HEK293 (cell line): ENCODE data around the gene TMEM158.

Source experiments
- CTCF ChIA-PET: fragments of 350-600 bp; formaldehyde crosslinking; extraction: SDS; loops from one replicate; lab custom pipeline; 2021; ENCODE audit warnings: antibody characterized with exemption; lab: Yijun Ruan, JAX
- POLR2A ChIA-PET: fragments of 300-600 bp; formaldehyde crosslinking; extraction: SDS; loops from one replicate; lab custom pipeline; 2020; ENCODE audit warnings: antibody characterized with exemption, inconsistent platforms; lab: Yijun Ruan, JAX
- H3K27ac ChIP-seq: fragments of 200-500 bp; sonication (Bioruptor generic); 2 replicates; pipeline ENCODE4 v1.5.1; 2014; ENCODE audit warnings: low read depth, low read length, control low read depth, inconsistent platforms; ENCODE audit errors: extremely low read depth
- H3K36me3 ChIP-seq, 2 experiments: fragments of 200-500 bp in 1 of 2; sonication (Bioruptor generic) in 1 of 2; 1 replicate in 1 of 2; 2 replicates in 1 of 2; pipeline ENCODE4 v1.5.1; 2014 to 2017; ENCODE audit warnings: inconsistent platforms in 2 of 2, low read length in 2 of 2; ENCODE audit not compliant: control insufficient read depth in 2 of 2, insufficient read depth in 1 of 2
- H3K4me1 ChIP-seq: fragments of 200-500 bp; sonication (Bioruptor generic); 2 replicates; pipeline ENCODE4 v1.5.1; 2014; ENCODE audit warnings: mild to moderate bottlenecking, low read length, inconsistent platforms; ENCODE audit not compliant: control insufficient read depth, insufficient read depth
- H3K4me3 ChIP-seq: 2 replicates; pipeline ENCODE4 v1.5.1; 2011; ENCODE audit warnings: low read depth, mild to moderate bottlenecking, control low read depth, low read length, moderate library complexity
- H3K9me3 ChIP-seq: fragments of 200-500 bp; sonication (Bioruptor generic); 2 replicates; pipeline ENCODE4 v1.5.1; 2014; ENCODE audit warnings: low read depth, low read length, inconsistent platforms; ENCODE audit not compliant: control insufficient read depth, insufficient read depth
- MYNN ChIP-seq: fragments of 450-650 bp; formaldehyde crosslinking; IDR thresholded peaks from 2 replicates; pipeline ENCODE4 v1.5.1; 2016; ENCODE audit warnings: missing biosample characterization, missing genetic modification characterization, borderline replicate concordance
- SETDB1 ChIP-seq: IDR thresholded peaks from one replicate; pipeline ENCODE4 v1.6.1; 2017; ENCODE audit warnings: mild to moderate bottlenecking, low read length, moderate library complexity, mixed read lengths; ENCODE audit not compliant: insufficient read length
- ZBTB1 ChIP-seq: fragments of 450-650 bp; formaldehyde crosslinking; IDR thresholded peaks from 2 replicates; pipeline ENCODE4 v1.5.1; 2016; ENCODE audit warnings: missing biosample characterization, missing genetic modification characterization
- ZBTB44 ChIP-seq: fragments of 450-650 bp; IDR thresholded peaks from 2 replicates; pipeline ENCODE4 v1.5.1; 2018; ENCODE audit warnings: missing biosample characterization, mild to moderate bottlenecking, missing genetic modification characterization
- ZNF121 ChIP-seq: fragments of 450-650 bp; formaldehyde crosslinking; IDR thresholded peaks from 2 replicates; pipeline ENCODE4 v1.5.1; 2016; ENCODE audit warnings: missing biosample characterization, missing genetic modification characterization
- ZNF148 ChIP-seq: fragments of 450-650 bp; formaldehyde crosslinking; IDR thresholded peaks from 2 replicates; pipeline ENCODE4 v1.5.0; 2017; ENCODE audit warnings: missing biosample characterization, missing genetic modification characterization, borderline replicate concordance
- ZNF202 ChIP-seq: fragments of 450-650 bp; formaldehyde crosslinking; IDR thresholded peaks from 2 replicates; pipeline ENCODE4 v1.5.1; 2016; ENCODE audit warnings: missing biosample characterization, missing genetic modification characterization, borderline replicate concordance
- ZNF248 ChIP-seq: fragments of 450-650 bp; formaldehyde crosslinking; IDR thresholded peaks from 2 replicates; pipeline ENCODE4 v1.5.1; 2017; ENCODE audit warnings: missing biosample characterization, missing genetic modification characterization
- ZNF311 ChIP-seq: fragments of 450-650 bp; formaldehyde crosslinking; IDR thresholded peaks from 2 replicates; pipeline ENCODE4 v1.5.1; 2017; ENCODE audit warnings: missing biosample characterization, missing genetic modification characterization, borderline replicate concordance
- ZNF580 ChIP-seq: fragments of 450-650 bp; formaldehyde crosslinking; IDR thresholded peaks from 2 replicates; pipeline ENCODE4 v1.5.1; 2016; ENCODE audit warnings: missing biosample characterization, missing genetic modification characterization
- ZNF645 ChIP-seq: fragments of 450-650 bp; formaldehyde crosslinking; IDR thresholded peaks from 2 replicates; pipeline ENCODE4; 2016; ENCODE audit warnings: missing biosample characterization, missing genetic modification characterization
- ZNF658 ChIP-seq: fragments of 450-650 bp; formaldehyde crosslinking; IDR thresholded peaks from 2 replicates; pipeline ENCODE4; 2016; ENCODE audit warnings: missing biosample characterization, missing genetic modification characterization
- ZSCAN16 ChIP-seq: fragments of 450-650 bp; formaldehyde crosslinking; IDR thresholded peaks from 2 replicates; pipeline ENCODE4 v1.5.1; 2016; ENCODE audit warnings: missing biosample characterization, missing genetic modification characterization
- ZXDB ChIP-seq: fragments of 450-650 bp; formaldehyde crosslinking; IDR thresholded peaks from 2 replicates; pipeline ENCODE4 v1.5.1; 2016; ENCODE audit warnings: missing biosample characterization, missing genetic modification characterization

The TMEM158 gene

GRCh38 chr3:45208586-45208985 is 17.5 kb downstream of the TMEM158 start:
- Histone ChIP-seq H3K27ac (no peak overlapping the region), H3K36me3 (no peaks in the 10 kb centered on the region), H3K4me3 (no peak overlapping the region), H3K4me1 (no peaks in the 10 kb centered on the region), H3K9me3 (no peaks in the 10 kb centered on the region)
- CTCF ChIA-PET, result interaction anchor here (5.9 kb wide), 1 partner anchor 169 kb away, joined by 128 read pairs; no protein-coding TSS in a partner anchor
- POLR2A ChIA-PET, result no interaction called here
- no peak for TF ChIP-seq ZNF645 (tag by site-specific recombination)
- no peak for TF ChIP-seq ZXDB (tag by site-specific recombination)
- no peak for TF ChIP-seq ZNF311 (tag by site-specific recombination)
- no peak for TF ChIP-seq ZNF148 (tag by site-specific recombination)
- no peak for TF ChIP-seq ZNF121
- TF ChIP-seq MYNN (tag by site-specific recombination), result no peak

- CTCF ChIA-PET, result interaction anchor here (0.6 to 5.9 kb wide), 4 partner anchors 24 to 301 kb away, joined by 3 to 128 read pairs (median 4); no protein-coding TSS in a partner anchor
- no peak overlapping the region for H3K4me3 ChIP-seq
- TF ChIP-seq ZNF248 (tag by site-specific recombination) (no peak), ZNF658 (no peak), ZNF202 (tag by site-specific recombination) (no peak)
- no peaks in the 10 kb centered on the region for H3K36me3 ChIP-seq
- no peak overlapping the region for H3K27ac ChIP-seq
- POLR2A ChIA-PET, result no interaction called here
- H3K9me3 ChIP-seq, result no peaks in the 10 kb centered on the region
- no peaks in the 10 kb centered on the region for H3K4me1 ChIP-seq
These were observed 18.6 kb downstream of the TMEM158 start for GRCh38 chr3:45207446-45207845.

- Histone ChIP-seq H3K27ac (no peak overlapping the region), H3K36me3 (no peaks in the 10 kb centered on the region), H3K9me3 (no peaks in the 10 kb centered on the region), H3K4me1 (no peaks in the 10 kb centered on the region), H3K4me3 (no peak overlapping the region)
- TF ChIP-seq ZBTB44 (tag by site-specific recombination), result no peak
- ChIA-PET POLR2A (no interaction called here), CTCF (interaction anchor here (0.7 to 1.2 kb wide), 3 partner anchors 81 to 150 kb away, joined by 3 to 7 read pairs (median 5); no protein-coding TSS in a partner anchor)
These were observed 21.0 kb downstream of the TMEM158 start for GRCh38 chr3:45205126-45205525.

- no peak overlapping the region for H3K4me3 ChIP-seq
- no peak for TF ChIP-seq ZSCAN16 (tag by site-specific recombination)
- TF ChIP-seq SETDB1, result no peak
- no peak for TF ChIP-seq ZBTB1 (tag by site-specific recombination)
- no peak for TF ChIP-seq ZNF580 (tag by site-specific recombination)
- no peaks in the 10 kb centered on the region for H3K36me3 ChIP-seq
- ChIA-PET POLR2A (no interaction called here), CTCF (interaction anchor here (1.2 kb wide), 1 partner anchor 83 kb away, joined by 7 read pairs; no protein-coding TSS in a partner anchor)
- H3K9me3 ChIP-seq, result no peaks in the 10 kb centered on the region
- no peaks in the 10 kb centered on the region for H3K4me1 ChIP-seq
- H3K27ac ChIP-seq, result no peak overlapping the region
These were observed 22.0 kb downstream of the TMEM158 start for GRCh38 chr3:45204136-45204535.
